ENCODE measurements around the gene NENF. TPM values are rescaled to one million over a fixed set of nuclear protein-coding genes. Genes with fewer than 3 reads are reported as not detected.

The NENF gene
- total RNA-seq, 3 donors from 2014 or later = 78.9 to 142 (median 142) TPM

GRCh38 chr1:212482006-212482636, 49.4 kb downstream of the NENF start:
- no peaks in the 10 kb centered on the region for H3K36me3 ChIP-seq
- no peaks in the 10 kb centered on the region for H3K9me3 ChIP-seq
- no peak for DNase-seq (ENCODE audit: low spot score in 2 of 2)
- intact Hi-C loops (cut with DNase I; ENCODE audit: low total_unique reads) = no loop called here
- H3K4me3 ChIP-seq = no peak overlapping the region
- no peaks in the 10 kb centered on the region for H3K27me3 ChIP-seq
- no peak overlapping the region for H3K27ac ChIP-seq
- H3K4me1 ChIP-seq = no peaks in the 10 kb centered on the region
- no peak for TF ChIP-seq POLR2AphosphoS5 (IDR thresholded peaks at IDR 0.05)

- no peak overlapping the region for H3K27ac ChIP-seq
- H3K9me3 ChIP-seq = no peaks in the 10 kb centered on the region
- H3K36me3 ChIP-seq = no peaks in the 10 kb centered on the region
- no peak for DNase-seq (ENCODE audit: low spot score in 2 of 2)
- no peak for TF ChIP-seq CTCF (IDR thresholded peaks at IDR 0.05)
- TF ChIP-seq POLR2A (IDR thresholded peaks at IDR 0.05) = no peak
- no peak for TF ChIP-seq POLR2AphosphoS5 (IDR thresholded peaks at IDR 0.05)
- no peak overlapping the region for H3K4me3 ChIP-seq
- H3K27me3 ChIP-seq = no peaks in the 10 kb centered on the region
- intact Hi-C loops (cut with DNase I; ENCODE audit: low total_unique reads) = no loop called here
- no peaks in the 10 kb centered on the region for H3K4me1 ChIP-seq
These were observed 50.1 kb downstream of the NENF start for GRCh38 chr1:212482637-212483441.

- Histone ChIP-seq H3K27me3 (no peaks in the 10 kb centered on the region), H3K4me3 (no peak overlapping the region), H3K36me3 (no peaks in the 10 kb centered on the region), H3K27ac (peak overlapping the region; percentile 77 to 82), H3K4me1 (no peaks in the 10 kb centered on the region), H3K9me3 (no peaks in the 10 kb centered on the region)
- TF ChIP-seq POLR2AphosphoS5 (IDR thresholded peaks at IDR 0.05) (no peak), POLR2A (IDR thresholded peaks at IDR 0.05) (no peak), CTCF (IDR thresholded peaks at IDR 0.05) (no peak)
- no peak for DNase-seq (ENCODE audit: low spot score in 2 of 2)
- intact Hi-C loops (cut with DNase I; ENCODE audit: low total_unique reads) = no loop called here
These were observed 52.2 kb downstream of the NENF start for GRCh38 chr1:212484701-212485570.

GRCh38 chr1:212485571-212485912, 52.8 kb downstream of the NENF start:
- DNase-seq (ENCODE audit: low spot score in 2 of 2) = no peak
- Histone ChIP-seq H3K27ac (peak overlapping the region; percentile 77 to 82), H3K36me3 (no peaks in the 10 kb centered on the region), H3K9me3 (no peaks in the 10 kb centered on the region), H3K27me3 (no peaks in the 10 kb centered on the region), H3K4me1 (no peaks in the 10 kb centered on the region), H3K4me3 (no peak overlapping the region)
- no peak for TF ChIP-seq POLR2A (IDR thresholded peaks at IDR 0.05)
- TF ChIP-seq CTCF (IDR thresholded peaks at IDR 0.05) = no peak
- TF ChIP-seq POLR2AphosphoS5 (IDR thresholded peaks at IDR 0.05) = no peak
- intact Hi-C loops (cut with DNase I; ENCODE audit: low total_unique reads) = no loop called here

GRCh38 chr1:212485913-212486618, 53.3 kb downstream of the NENF start:
- Histone ChIP-seq H3K4me3 (no peak overlapping the region), H3K36me3 (no peaks in the 10 kb centered on the region), H3K27me3 (no peaks in the 10 kb centered on the region), H3K27ac (peak overlapping the region; percentile 77 to 82), H3K4me1 (no peaks in the 10 kb centered on the region), H3K9me3 (no peaks in the 10 kb centered on the region)
- TF ChIP-seq CTCF (IDR thresholded peaks at IDR 0.05) (no peak), POLR2AphosphoS5 (IDR thresholded peaks at IDR 0.05) (peak; percentile 28)
- intact Hi-C loops (cut with DNase I; ENCODE audit: low total_unique reads) = no loop called here
- peak; percentile 78 to 86 for DNase-seq (ENCODE audit: low spot score in 2 of 2)

Data from breast epithelium (tissue), 4 donors.